Liver (tissue), 9 donors: Measurements from ENCODE around the gene RARB. TPM values are rescaled to one million over a fixed set of nuclear protein-coding genes. Genes with fewer than 3 reads are reported as not detected.

ENCODE experiments used
- DNase-seq: peaks from one replicate; pipeline ENCODE4 v3.0.0-alpha.2; 2017; ENCODE audit warnings: low spot score
- H3K27ac ChIP-seq, 2 donors: one replicate each; pipeline ENCODE4 v1.7.0; 2013; ENCODE audit warnings: inconsistent platforms in 2 of 2, low read length in 2 of 2, control low read depth in 1 of 2, low read depth in 1 of 2, mild to moderate bottlenecking in 1 of 2
- H3K27me3 ChIP-seq, 4 donors: one replicate each; pipeline versions ENCODE4 v1.6.1 to v1.7.0; 2013; ENCODE audit warnings: low read length in 3 of 4, inconsistent platforms in 1 of 4, mild to moderate bottlenecking in 1 of 4, moderate library complexity in 1 of 4; ENCODE audit not compliant: control insufficient read depth in 4 of 4, insufficient read depth in 4 of 4
- H3K36me3 ChIP-seq, 4 donors: one replicate each; pipeline versions ENCODE4 v1.6.1 to v1.7.0; 2013; ENCODE audit warnings: low read length in 3 of 4, mild to moderate bottlenecking in 3 of 4, low read depth in 1 of 4, moderate library complexity in 1 of 4; ENCODE audit not compliant: control insufficient read depth in 4 of 4, insufficient read depth in 3 of 4
- H3K4me1 ChIP-seq, 4 donors: one replicate each; pipeline versions ENCODE4 v1.6.1 to v1.7.0; 2013; ENCODE audit warnings: low read length in 3 of 4, mild to moderate bottlenecking in 3 of 4, moderate library complexity in 1 of 4; ENCODE audit not compliant: control insufficient read depth in 4 of 4, insufficient read depth in 4 of 4
- H3K4me3 ChIP-seq, 3 donors: one replicate each; pipeline versions ENCODE4 v1.6.1 to v1.7.0; 2013; ENCODE audit warnings: low read length in 3 of 3, control low read depth in 1 of 3, low read depth in 1 of 3, mild to moderate bottlenecking in 1 of 3
- H3K9ac ChIP-seq, 2 donors: one replicate each; pipeline ENCODE4 v1.7.0; 2013; ENCODE audit warnings: low read length in 2 of 2, mild to moderate bottlenecking in 2 of 2, moderate library complexity in 2 of 2, control low read depth in 1 of 2, low read depth in 1 of 2
- H3K9me3 ChIP-seq, 4 donors: one replicate each; pipeline versions ENCODE4 v1.6.1 to v1.7.0; 2013; ENCODE audit warnings: low read length in 3 of 4; ENCODE audit not compliant: control insufficient read depth in 4 of 4
- EGR1 ChIP-seq, 2 donors: IDR thresholded peaks; 2 replicates each; pipeline ENCODE4 v1.6.1; 2016 to 2018; ENCODE audit warnings: antibody characterized with exemption in 2 of 2, low read depth in 2 of 2
- FOXA1 ChIP-seq: IDR thresholded peaks from 2 replicates; pipeline ENCODE4 v1.6.1; 2016; ENCODE audit warnings: antibody characterized with exemption
- FOXA2 ChIP-seq: IDR thresholded peaks from 2 replicates; pipeline ENCODE4 v1.6.1; 2016; ENCODE audit warnings: antibody characterized with exemption
- GABPA ChIP-seq, 2 donors: IDR thresholded peaks in 1 of 2; conservative IDR thresholded peaks in 1 of 2; 2 replicates each; pipeline ENCODE4 v1.6.1; 2016; ENCODE audit warnings: antibody characterized with exemption in 2 of 2, mild to moderate bottlenecking in 1 of 2, moderate library complexity in 1 of 2
- HNF4G ChIP-seq: IDR thresholded peaks from 2 replicates; pipeline ENCODE4 v1.6.1; 2016; ENCODE audit warnings: antibody characterized with exemption
- JUND ChIP-seq, 2 donors: IDR thresholded peaks; 2 replicates each; pipeline ENCODE4 v1.6.1; 2016; ENCODE audit warnings: antibody characterized with exemption in 2 of 2
- NR2F2 ChIP-seq: IDR thresholded peaks from 2 replicates; pipeline ENCODE4 v1.6.1; 2016; ENCODE audit warnings: antibody characterized with exemption
- RAD21 ChIP-seq, 2 donors: IDR thresholded peaks; 2 replicates each; pipeline ENCODE4 v1.6.1; 2016; ENCODE audit warnings: antibody characterized with exemption in 2 of 2, mild to moderate bottlenecking in 2 of 2
- RXRA ChIP-seq, 2 donors: IDR thresholded peaks; 2 replicates each; pipeline ENCODE4 v1.6.1; 2017 to 2018; ENCODE audit warnings: antibody characterized with exemption in 2 of 2, mild to moderate bottlenecking in 1 of 2
- TAF1 ChIP-seq: conservative IDR thresholded peaks from 2 replicates; pipeline ENCODE4 v1.6.1; 2016; ENCODE audit warnings: antibody characterized with exemption, mild to moderate bottlenecking
- YY1 ChIP-seq: IDR thresholded peaks from 2 replicates; pipeline ENCODE4 v1.6.1; 2016; ENCODE audit warnings: antibody characterized with exemption, mild to moderate bottlenecking
- WGBS: extraction: QIAGEN DNeasy Blood & Tissue Kit; methylation state at CpG from one replicate; pipeline ENCODE4 v1.1.7; 2013; 5-methylcytosine and 5-hydroxymethylcytosine counted together
- polyA plus RNA-seq, 2 donors: library from polyadenylated mRNA; stranded (reverse) in 1 of 2; unstranded in 1 of 2; fragments of 200-250 nt in 1 of 2; fragments of >200 nt in 1 of 2; fragmentation: Nextera tagmentation in 1 of 2; extraction: Ambion mirVana in 1 of 2; gene quantifications; one replicate each; pipeline versions ENCODE4 v1.2.1 to v1.2.3, GENCODE V29; 2013 to 2015
- total RNA-seq, 2 donors: library from RNA; depleted of rRNA; stranded (reverse); fragments of >200 nt; gene quantifications; one replicate each; pipeline ENCODE4 v1.2.3, GENCODE V29; 2014
- TF ChIP-seq, protein P1 (sequence below): IDR thresholded peaks from 2 replicates; pipeline ENCODE4 v1.6.1; 2016; ENCODE audit warnings: antibody characterized with exemption
- TF ChIP-seq, protein P2 (sequence below): IDR thresholded peaks from 2 replicates; pipeline ENCODE4 v1.6.1; 2016; ENCODE audit warnings: antibody characterized with exemption
- TF ChIP-seq, protein P3 (sequence below): IDR thresholded peaks from 2 replicates; pipeline ENCODE4 v1.6.1; 2016; ENCODE audit warnings: antibody characterized with exemption, mild to moderate bottlenecking
- TF ChIP-seq, protein P4 (sequence below): IDR thresholded peaks from 2 replicates; pipeline ENCODE4 v1.6.1; 2016; ENCODE audit warnings: antibody characterized with exemption
- TF ChIP-seq, protein P5 (sequence below): fragments of 150-350 bp; IDR thresholded peaks from 2 replicates; pipeline ENCODE4 v1.5.1; 2017; ENCODE audit warnings: improper control_type of control experiment, low read depth, low read length; ENCODE audit not compliant: missing input control
- donor health status: healthy.
- donor health status: healthy.
- donor health status: healthy.
- donor health status: healthy.
- donor health status: healthy.

Gene RARB
- total and polyA plus RNA-seq, 4 donors = 2.1 to 3.3 (median 2.3) TPM

DNA sequence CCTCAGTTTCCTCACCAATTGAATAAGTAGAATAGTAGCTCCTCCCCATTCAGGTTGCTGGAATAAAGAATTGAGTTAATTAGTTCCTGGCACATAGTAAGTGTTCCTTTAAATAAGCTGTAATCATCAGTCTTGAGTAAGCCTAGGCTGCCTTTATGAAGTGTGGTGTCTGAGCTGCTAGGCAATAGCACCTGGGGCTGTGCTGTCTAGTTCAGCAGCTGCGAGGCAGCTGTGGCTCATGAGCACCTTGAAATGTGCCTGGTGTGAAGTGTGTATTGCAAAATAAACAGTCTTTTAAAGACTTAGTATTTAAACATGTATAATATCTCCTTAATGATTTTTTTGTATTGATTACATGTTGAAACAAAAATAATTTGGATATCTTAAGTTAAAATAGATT is 159.0 kb downstream of the RARB start:
- WGBS = 89% methylated on average over 1 of the region's 1 CpG
- DNase-seq = no peak

DNA sequence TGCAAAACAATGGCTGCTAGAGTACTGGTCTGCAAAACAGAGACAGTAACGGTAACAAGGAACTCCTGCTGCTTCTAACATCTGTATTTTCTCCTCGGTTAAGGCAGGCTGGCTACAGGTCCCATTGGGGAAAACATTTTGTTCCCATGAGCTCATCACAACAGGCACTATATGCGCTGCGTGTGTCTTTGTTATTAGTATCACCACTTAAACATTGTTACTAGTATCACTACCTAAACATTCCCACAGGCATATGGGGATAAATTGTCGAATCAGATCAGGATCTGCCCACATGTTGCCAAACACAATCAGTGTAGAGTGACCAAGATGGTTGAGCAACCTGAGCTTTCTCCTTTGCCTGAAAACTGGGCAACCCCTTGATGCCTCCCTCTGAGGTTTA is 159.5 kb downstream of the RARB start:
- no peak overlapping the region for H3K4me3 ChIP-seq
- peaks cover 0 to 2% (median 0%) of the 10 kb centered on the region in 4 donors for H3K4me1 ChIP-seq
- no peaks in the 10 kb centered on the region for H3K27me3 ChIP-seq
- DNase-seq = no peak
- H3K36me3 ChIP-seq = no peaks in the 10 kb centered on the region
- no peaks in the 10 kb centered on the region for H3K9me3 ChIP-seq
- no peak overlapping the region for H3K27ac ChIP-seq
- no peak overlapping the region for H3K9ac ChIP-seq
- TF ChIP-seq EGR1 (IDR thresholded peaks at IDR 0.05; ENCODE audit: low read depth in 2 of 2) = no peak
- WGBS = 95% methylated on average over 5 of the region's 5 CpGs

More for the DNA sequence above, 159.0 kb downstream of the RARB start:
- no peaks in the 10 kb centered on the region for H3K36me3 ChIP-seq
- H3K4me1 ChIP-seq = no peaks in the 10 kb centered on the region
- H3K27me3 ChIP-seq = no peaks in the 10 kb centered on the region
- no peaks in the 10 kb centered on the region for H3K9me3 ChIP-seq
- TF ChIP-seq RAD21 (IDR thresholded peaks at IDR 0.05) (no peak), YY1 (no peak), TAF1 (no peak), JUND (IDR thresholded peaks at IDR 0.05) (no peak), HNF4G (no peak), GABPA (IDR thresholded peaks at IDR 0.05 in 1 of 2, conservative IDR thresholded peaks at IDR 0.05 in 1 of 2) (no peak), NR2F2 (no peak), EGR1 (IDR thresholded peaks at IDR 0.05; ENCODE audit: low read depth in 2 of 2) (no peak), RXRA (IDR thresholded peaks at IDR 0.05) (no peak), FOXA1 (no peak), FOXA2 (no peak)
- TF ChIP-seq, protein P1, sequence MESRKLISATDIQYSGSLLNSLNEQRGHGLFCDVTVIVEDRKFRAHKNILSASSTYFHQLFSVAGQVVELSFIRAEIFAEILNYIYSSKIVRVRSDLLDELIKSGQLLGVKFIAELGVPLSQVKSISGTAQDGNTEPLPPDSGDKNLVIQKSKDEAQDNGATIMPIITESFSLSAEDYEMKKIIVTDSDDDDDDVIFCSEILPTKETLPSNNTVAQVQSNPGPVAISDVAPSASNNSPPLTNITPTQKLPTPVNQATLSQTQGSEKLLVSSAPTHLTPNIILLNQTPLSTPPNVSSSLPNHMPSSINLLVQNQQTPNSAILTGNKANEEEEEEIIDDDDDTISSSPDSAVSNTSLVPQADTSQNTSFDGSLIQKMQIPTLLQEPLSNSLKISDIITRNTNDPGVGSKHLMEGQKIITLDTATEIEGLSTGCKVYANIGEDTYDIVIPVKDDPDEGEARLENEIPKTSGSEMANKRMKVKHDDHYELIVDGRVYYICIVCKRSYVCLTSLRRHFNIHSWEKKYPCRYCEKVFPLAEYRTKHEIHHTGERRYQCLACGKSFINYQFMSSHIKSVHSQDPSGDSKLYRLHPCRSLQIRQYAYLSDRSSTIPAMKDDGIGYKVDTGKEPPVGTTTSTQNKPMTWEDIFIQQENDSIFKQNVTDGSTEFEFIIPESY = no peak
- TF ChIP-seq, protein P2, sequence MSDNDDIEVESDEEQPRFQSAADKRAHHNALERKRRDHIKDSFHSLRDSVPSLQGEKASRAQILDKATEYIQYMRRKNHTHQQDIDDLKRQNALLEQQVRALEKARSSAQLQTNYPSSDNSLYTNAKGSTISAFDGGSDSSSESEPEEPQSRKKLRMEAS = no peak
- TF ChIP-seq, protein P3, sequence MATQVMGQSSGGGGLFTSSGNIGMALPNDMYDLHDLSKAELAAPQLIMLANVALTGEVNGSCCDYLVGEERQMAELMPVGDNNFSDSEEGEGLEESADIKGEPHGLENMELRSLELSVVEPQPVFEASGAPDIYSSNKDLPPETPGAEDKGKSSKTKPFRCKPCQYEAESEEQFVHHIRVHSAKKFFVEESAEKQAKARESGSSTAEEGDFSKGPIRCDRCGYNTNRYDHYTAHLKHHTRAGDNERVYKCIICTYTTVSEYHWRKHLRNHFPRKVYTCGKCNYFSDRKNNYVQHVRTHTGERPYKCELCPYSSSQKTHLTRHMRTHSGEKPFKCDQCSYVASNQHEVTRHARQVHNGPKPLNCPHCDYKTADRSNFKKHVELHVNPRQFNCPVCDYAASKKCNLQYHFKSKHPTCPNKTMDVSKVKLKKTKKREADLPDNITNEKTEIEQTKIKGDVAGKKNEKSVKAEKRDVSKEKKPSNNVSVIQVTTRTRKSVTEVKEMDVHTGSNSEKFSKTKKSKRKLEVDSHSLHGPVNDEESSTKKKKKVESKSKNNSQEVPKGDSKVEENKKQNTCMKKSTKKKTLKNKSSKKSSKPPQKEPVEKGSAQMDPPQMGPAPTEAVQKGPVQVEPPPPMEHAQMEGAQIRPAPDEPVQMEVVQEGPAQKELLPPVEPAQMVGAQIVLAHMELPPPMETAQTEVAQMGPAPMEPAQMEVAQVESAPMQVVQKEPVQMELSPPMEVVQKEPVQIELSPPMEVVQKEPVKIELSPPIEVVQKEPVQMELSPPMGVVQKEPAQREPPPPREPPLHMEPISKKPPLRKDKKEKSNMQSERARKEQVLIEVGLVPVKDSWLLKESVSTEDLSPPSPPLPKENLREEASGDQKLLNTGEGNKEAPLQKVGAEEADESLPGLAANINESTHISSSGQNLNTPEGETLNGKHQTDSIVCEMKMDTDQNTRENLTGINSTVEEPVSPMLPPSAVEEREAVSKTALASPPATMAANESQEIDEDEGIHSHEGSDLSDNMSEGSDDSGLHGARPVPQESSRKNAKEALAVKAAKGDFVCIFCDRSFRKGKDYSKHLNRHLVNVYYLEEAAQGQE = no peak
- TF ChIP-seq, protein P4, sequence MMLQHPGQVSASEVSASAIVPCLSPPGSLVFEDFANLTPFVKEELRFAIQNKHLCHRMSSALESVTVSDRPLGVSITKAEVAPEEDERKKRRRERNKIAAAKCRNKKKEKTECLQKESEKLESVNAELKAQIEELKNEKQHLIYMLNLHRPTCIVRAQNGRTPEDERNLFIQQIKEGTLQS = no peak
- TF ChIP-seq, protein P5, sequence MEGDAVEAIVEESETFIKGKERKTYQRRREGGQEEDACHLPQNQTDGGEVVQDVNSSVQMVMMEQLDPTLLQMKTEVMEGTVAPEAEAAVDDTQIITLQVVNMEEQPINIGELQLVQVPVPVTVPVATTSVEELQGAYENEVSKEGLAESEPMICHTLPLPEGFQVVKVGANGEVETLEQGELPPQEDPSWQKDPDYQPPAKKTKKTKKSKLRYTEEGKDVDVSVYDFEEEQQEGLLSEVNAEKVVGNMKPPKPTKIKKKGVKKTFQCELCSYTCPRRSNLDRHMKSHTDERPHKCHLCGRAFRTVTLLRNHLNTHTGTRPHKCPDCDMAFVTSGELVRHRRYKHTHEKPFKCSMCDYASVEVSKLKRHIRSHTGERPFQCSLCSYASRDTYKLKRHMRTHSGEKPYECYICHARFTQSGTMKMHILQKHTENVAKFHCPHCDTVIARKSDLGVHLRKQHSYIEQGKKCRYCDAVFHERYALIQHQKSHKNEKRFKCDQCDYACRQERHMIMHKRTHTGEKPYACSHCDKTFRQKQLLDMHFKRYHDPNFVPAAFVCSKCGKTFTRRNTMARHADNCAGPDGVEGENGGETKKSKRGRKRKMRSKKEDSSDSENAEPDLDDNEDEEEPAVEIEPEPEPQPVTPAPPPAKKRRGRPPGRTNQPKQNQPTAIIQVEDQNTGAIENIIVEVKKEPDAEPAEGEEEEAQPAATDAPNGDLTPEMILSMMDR = no peak
- H3K27ac ChIP-seq = no peak overlapping the region
- H3K9ac ChIP-seq = no peak overlapping the region
- no peak overlapping the region for H3K4me3 ChIP-seq
